BJ (cell line): ENCODE measurements around the gene ACSS1. TPM values are rescaled to one million over a fixed set of nuclear protein-coding genes. Genes with fewer than 3 reads are reported as not detected.

ENCODE experiments used
- CTCF ChIA-PET: fragments of 350-600 bp; formaldehyde crosslinking; extraction: SDS; loops from one replicate; lab custom pipeline; 2021; ENCODE audit warnings: antibody characterized with exemption, inconsistent platforms; lab: Yijun Ruan, JAX
- POLR2A ChIA-PET: fragments of 300-600 bp; sonication (Branson Sonifier 250); formaldehyde crosslinking; extraction: SDS; loops from one replicate; lab custom pipeline; 2021; ENCODE audit warnings: antibody characterized with exemption; lab: Charles Lee
- DNase-seq: peaks from one replicate; pipeline ENCODE4 v3.0.0-alpha.2; 2011; ENCODE audit warnings: low read depth
- H3K27me3 ChIP-seq: 2 replicates; pipeline ENCODE4 v1.6.0; 2011; ENCODE audit warnings: low read length; ENCODE audit not compliant: control insufficient read depth, insufficient read depth
- H3K36me3 ChIP-seq: 2 replicates; pipeline ENCODE4 v1.5.1; 2011; ENCODE audit warnings: low read length; ENCODE audit not compliant: control insufficient read depth, insufficient read depth
- H3K4me3 ChIP-seq: 2 replicates; pipeline ENCODE4 v1.5.1; 2011; ENCODE audit warnings: low read depth, mild to moderate bottlenecking, control low read depth, low read length
- CTCF ChIP-seq: IDR thresholded peaks from 2 replicates; pipeline ENCODE4 v1.5.1; 2011; ENCODE audit warnings: low read depth, mild to moderate bottlenecking, control low read depth, inconsistent platforms, low read length, moderate library complexity; ENCODE audit not compliant: insufficient read depth
- polyA plus RNA-seq: library from polyadenylated mRNA; depleted of rRNA; stranded (reverse); fragments of >200 nt; gene quantifications from 2 replicates; pipeline ENCODE4 v1.2.3, GENCODE V29; 2011

Gene ACSS1
- polyA plus RNA-seq, 1 experiment = 6.3 TPM

- Histone ChIP-seq H3K36me3 (no peaks in the 10 kb centered on the region), H3K4me3 (no peak overlapping the region), H3K27me3 (no peaks in the 10 kb centered on the region)
- POLR2A ChIA-PET = no interaction called here
- CTCF ChIA-PET = interaction anchor here (0.7 to 1.2 kb wide), 3 partner anchors 23 to 44 kb away, joined by 3 to 4 read pairs (median 3); no protein-coding TSS in a partner anchor
- no peak for TF ChIP-seq CTCF
- no peak for DNase-seq
These were observed 20.4 kb downstream of the ACSS1 start for GRCh38 chr20:25037288-25038102.

- no peak for DNase-seq
- POLR2A ChIA-PET = no interaction called here
- H3K27me3 ChIP-seq = no peaks in the 10 kb centered on the region
- TF ChIP-seq CTCF = no peak
- CTCF ChIA-PET = interaction anchor here (0.7 to 1.2 kb wide), 3 partner anchors 11 to 43 kb away, joined by 3 to 4 read pairs (median 3); no protein-coding TSS in a partner anchor
- no peak overlapping the region for H3K4me3 ChIP-seq
- H3K36me3 ChIP-seq = no peaks in the 10 kb centered on the region
These were observed 21.5 kb downstream of the ACSS1 start for GRCh38 chr20:25036331-25036936.

- Histone ChIP-seq H3K4me3 (no peak overlapping the region), H3K27me3 (no peaks in the 10 kb centered on the region), H3K36me3 (no peaks in the 10 kb centered on the region)
- TF ChIP-seq CTCF = no peak
- ChIA-PET POLR2A (no interaction called here), CTCF (interaction anchor here (1.2 kb wide), 1 partner anchor 11 kb away, joined by 3 read pairs; no protein-coding TSS in a partner anchor)
- no peak for DNase-seq
These were observed 22.0 kb downstream of the ACSS1 start for GRCh38 chr20:25035921-25036320.

- ChIA-PET CTCF (interaction anchor here (0.6 to 1.4 kb wide), 3 partner anchors 10 to 19 kb away, joined by 3 read pairs; no protein-coding TSS in a partner anchor), POLR2A (no interaction called here)
- TF ChIP-seq CTCF = no peak
- Histone ChIP-seq H3K36me3 (no peaks in the 10 kb centered on the region), H3K4me3 (no peak overlapping the region), H3K27me3 (no peaks in the 10 kb centered on the region)
- no peak for DNase-seq
These were observed 24.0 kb downstream of the ACSS1 start for GRCh38 chr20:25033924-25034300.

- ChIA-PET POLR2A (no interaction called here), CTCF (interaction anchor here (0.6 to 1.7 kb wide), 5 partner anchors 10 to 19 kb away, joined by 3 to 4 read pairs (median 3); no protein-coding TSS in a partner anchor)
- DNase-seq = no peak
- TF ChIP-seq CTCF = no peak
- no peaks in the 10 kb centered on the region for H3K36me3 ChIP-seq
- H3K27me3 ChIP-seq = no peaks in the 10 kb centered on the region
- no peak overlapping the region for H3K4me3 ChIP-seq
These were observed 24.5 kb downstream of the ACSS1 start for GRCh38 chr20:25033265-25033923.
